Middle frontal gyrus (tissue), 1 donor: Measurements from ENCODE around the gene VWA3B.

Experiments
- DNase-seq: peaks from one replicate; pipeline ENCODE4 v3.0.0-alpha.2; 2015; ENCODE audit warnings: low spot score; ENCODE audit errors: extremely low spot score

VWA3B gene

DNA sequence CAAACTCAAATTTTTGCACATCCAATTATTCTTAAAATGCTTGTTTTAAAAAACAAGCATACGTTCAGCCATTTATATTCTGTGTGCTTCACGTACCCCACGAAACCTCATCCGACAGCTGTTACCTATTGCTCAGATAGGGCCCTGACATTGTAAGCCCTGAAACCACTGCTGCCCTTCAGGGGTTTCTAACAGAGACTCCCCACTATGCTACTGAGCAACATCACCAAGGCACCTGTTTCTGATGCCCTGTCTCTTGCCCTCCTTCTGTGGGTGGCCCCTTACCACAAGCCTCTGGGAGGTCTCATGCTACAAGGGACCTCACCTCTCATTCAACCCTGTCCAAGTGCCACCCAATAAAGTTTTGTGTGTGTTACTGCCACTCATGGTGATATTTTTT, 240.8 kb downstream of the VWA3B start:
- no peak for DNase-seq

DNA sequence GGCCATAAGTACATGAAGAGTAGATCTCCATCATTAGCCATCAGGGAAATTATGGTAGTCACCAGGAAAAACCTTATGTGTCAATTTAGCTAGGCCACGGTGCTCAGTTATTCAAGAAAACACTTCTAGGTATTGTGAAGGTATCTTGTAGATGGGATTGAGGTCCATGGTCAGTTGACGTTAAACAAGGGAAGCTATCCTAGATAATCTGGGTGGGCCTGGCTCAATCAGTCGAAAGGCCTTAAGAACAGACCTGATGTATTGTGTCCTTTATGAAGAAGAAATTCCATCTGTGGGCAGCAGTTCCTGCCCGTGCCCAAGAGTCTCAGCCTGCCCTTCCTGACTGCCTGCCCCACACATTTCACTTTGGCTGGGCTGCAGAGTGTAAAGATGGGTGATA, 242.6 kb downstream of the VWA3B start:
- no peak for DNase-seq

DNA sequence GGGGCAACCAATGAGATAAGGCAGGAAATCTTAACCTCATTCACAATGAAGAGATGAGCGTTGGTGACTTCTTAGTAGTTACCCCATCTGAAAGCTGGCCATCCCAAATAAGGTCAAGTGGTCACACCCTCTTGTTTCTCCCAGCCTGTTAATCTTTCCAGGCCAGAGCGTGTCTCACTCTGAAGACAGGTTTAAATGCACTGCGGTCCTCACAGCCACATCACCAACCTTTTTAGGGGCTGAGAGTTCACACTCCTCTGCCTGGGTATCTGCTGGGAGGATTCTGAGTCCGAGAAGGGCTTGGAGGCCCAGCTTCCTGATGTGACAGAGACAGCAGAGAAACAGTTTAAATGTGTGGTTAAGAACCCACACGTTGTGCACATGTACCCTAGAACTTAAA, 246.0 kb downstream of the VWA3B start:
- no peak for DNase-seq

DNA sequence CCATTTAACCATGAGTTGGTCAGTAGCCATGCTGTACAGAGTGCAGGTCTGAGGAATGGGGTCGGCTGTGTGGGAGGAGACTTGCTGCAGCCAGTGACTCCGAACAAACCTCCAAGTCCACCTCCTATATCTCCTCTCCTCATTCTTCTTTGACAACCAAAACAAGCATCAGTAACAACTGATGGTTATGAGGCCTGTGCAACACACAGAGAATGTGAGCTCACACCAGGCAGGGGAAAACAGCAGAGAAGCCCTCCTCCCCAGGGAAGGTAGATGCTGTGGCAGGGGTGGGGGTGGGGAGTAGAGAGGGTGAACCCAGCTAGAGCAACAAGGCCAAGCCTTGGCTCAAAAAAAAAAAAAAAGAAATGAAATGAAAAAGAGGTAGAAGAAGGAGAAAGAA, 247.0 kb downstream of the VWA3B start:
- no peak for DNase-seq

DNA sequence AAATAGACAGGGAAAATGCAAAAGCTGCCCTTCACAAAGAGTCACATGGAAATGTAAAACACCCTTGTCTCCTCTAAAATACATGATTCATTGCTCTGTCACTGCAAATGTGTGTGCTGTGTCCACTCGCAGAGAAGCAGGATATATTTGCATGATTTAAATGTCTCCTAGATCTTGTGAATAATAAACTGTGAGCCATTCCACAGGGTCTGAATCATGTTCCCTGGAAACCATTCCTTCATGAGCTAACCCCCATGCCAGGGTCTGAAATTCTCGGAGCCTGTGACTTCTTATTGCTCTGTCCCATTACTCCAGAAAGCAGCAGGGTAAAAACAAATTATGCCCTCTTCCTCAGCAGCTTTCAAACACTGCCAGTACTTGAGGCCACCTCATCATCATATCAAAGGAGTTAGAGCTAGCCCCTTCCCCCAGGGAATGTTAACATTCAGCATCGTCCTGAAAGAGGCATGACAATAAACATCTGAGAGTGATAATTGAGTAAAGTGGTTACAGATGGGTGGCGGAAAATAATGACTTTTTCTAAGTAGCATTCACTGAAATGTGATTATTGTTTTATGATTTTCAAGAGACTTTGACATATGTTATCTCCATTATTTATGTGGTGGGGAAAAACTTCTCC, 247.6 kb downstream of the VWA3B start:
- DNase-seq = no peak

DNA sequence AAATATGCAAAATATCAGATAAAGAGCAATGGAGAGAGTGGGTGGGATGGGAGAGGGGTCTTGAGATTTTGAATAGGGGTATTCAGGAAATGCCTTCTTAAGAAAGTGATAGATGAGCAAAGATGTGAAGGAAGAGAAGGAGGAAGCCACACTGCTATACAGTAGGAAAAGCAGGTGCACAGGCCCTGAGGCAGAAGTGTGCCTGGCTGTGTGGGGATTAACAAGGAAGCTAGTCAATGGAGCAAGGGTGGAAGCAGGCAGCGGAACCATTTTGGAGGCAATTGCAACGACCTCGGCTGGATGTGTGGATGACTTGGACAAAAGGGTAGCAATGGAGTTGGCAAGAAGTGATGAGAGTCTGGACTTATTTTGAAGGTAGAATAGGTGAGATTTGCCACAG, 248.3 kb downstream of the VWA3B start:
- DNase-seq = no peak

DNA sequence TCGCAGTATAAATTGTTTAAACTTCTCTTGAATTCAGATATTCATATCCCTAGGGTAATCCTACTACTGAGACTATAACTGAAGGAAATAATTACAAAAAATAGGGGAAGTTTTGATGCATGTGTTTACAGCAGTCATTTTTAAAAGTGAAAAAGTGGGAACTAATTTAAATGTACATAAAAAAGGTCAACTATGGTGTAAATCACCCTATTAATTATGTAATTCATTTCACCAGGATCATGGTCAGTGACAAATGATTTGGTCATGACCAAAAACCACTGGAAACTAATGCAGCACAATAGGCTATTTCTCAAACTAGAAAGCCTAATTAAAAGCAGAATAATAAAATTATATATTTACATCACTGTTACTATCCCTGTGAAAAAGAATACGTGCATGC, 254.3 kb downstream of the VWA3B start:
- no peak for DNase-seq

DNA sequence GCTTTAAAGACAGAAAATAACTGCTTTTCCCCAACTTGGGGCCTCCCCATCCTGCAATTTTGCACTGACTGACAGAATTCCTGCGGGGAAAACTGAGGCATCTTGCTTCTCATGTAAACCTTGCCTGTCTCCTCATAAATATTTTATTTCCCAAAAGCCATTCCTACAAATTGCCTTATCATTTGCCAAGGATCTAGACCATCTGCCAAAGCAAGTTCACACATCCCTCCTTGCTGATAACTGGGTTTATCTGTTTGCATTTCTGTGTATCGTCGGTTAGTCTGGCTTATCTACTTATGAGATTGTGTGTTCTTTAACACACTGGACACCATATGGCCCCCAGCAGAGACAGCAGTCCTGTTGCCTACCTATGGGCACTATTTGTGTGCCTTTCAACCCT, 256.3 kb downstream of the VWA3B start:
- DNase-seq = no peak

DNA sequence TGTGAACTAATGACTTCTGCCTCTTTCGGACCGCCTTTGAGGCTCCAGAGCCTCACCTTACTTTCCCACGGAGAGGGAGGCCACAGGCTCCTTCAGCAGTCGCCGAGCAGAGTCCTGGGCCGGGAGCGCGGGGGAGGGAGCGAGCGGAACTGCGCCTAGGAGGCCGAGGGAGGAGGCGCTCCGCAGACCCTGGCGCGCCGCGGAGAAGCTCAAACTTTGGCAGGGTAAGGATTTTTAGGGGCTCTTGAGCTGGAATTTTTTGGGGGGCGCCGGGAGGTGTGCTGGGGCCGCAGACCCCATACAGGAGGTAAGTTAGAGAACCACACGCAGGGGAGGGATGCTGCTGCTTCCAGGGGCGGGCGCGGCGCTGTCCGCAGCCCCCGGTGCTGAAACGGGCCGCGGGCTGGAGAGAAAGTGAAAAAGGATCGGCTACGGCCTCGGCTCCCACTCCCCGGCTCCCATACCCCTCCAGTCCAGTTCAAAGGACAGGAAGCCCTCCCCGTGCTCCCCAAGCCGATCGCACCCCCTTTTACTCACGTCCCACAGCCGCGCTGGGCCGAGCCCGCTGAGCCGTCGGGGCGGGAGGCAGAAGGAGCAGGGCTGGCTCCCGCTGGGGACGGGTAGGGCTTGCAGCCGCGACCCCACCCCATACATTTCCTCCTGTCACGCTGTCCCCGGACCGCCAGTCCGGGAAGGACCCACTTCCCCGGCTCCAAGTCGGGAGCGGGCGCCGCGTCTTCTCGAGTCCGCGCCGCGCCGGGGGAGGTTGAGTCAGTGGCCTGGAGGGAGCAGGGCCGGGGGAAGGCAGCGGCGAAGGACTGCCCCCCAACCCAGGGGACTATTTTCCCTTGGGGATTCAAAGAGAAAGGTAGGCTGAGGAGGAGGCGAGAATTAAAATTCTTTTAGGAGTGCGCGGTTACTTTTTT, 259.6 kb downstream of the VWA3B start, which contains the start of gene CNGA3:
TSS of gene CNGA3 (plus strand) at position 146 of the 926 bp plus-strand sequence. CDS start 23,520 bp downstream, outside the sequence.
- DNase-seq = no peak

DNA sequence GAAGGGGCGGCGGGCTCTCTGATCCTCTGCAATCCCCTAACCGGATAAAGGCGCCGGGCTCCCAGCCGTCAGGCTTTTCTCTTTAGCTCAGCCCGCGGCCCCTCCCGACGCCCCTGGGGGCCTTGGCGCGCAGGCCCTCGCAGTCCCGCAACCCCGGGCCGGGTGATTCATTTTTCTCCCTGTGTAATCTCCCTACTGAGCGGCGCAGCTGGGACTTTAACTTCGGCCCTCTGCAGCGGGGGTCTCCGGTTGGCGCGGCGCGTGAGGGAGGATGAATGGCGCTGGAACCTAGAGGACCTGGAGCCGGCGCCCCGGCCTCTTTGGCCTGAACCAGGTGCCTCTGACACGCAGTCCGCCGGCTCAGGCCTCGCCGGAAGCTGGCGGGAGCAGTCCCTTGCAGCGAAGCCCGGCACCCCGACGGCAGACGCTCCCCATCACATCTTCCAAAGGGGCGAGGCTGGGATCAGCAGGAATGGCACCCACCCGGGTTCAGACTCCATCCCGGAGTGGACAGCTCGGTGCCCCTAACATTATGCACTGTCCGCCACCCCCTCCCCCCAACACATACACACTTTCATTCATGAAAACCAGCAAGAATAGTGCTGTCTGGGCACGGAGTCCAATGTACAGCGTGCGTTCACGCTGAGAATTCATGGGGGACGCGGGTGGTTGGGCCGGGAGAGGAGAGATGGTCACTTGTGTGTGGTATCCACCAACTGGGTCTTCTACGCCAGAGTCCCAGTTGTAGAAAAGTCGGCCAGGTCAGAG, 260.5 kb downstream of the VWA3B start:
- no peak for DNase-seq

DNA sequence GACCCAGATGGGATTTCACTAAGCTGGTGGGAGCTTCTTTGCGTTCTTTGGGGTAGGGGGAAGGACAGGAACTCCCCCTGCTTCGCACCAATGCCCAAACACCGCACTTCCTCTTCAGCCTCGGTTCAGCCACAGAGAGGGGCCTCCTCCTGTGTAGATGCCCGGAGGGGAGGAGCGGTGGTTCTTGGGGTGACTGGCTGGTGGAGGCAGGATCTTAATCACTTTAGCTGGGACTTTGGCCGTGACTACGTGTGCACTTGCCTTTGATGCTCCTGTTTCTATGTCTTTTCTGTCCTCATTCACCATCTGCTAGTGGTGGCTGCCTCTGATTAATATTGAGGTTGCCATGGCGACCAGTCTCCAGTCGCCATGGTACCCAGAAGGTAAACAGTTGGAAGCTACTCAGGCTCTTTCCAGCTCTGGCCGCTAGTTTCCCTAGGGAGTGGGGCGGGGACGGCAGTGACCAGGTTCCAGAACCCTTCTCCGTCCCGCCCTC, 261.1 kb downstream of the VWA3B start:
- DNase-seq = peak; percentile 22

DNA sequence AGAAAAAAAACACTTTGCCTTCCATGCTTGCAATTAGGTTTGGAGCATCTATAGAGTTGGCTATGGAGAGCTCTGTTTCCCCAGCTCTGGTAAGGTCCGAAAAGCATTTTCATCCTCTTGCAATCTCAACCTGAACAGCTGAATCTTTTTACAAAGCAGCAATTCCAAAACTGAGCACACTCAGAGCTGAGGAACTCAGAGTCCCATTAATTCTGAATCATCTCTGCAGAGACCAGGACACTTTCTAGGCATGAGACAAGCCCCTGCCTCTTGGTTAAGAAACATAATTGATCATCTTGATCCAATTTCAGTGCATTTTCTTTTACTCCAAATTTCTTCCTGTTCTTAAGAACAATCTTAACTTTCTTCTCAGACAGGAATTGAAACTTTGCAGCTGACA, 263.4 kb downstream of the VWA3B start:
- no peak for DNase-seq

DNA sequence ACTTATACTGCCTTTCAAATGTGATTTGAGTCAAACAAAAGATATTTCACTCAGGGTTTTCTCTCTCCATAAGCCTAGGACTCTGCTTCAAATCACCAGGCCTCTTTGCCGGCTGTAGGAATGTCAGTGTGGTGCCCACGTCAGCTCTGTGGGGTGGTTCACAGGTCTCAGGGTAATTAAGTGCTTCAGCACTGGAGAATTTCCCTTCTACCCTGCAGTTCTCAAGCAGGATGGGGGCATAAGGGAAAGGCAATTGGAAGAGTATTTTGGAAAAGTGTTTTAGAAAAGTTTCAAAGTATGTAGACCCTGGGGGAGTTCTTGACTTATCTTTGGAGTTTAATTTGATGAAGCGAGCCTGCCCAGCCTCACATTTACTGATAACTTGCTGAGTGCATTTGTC, 268.9 kb downstream of the VWA3B start:
- no peak for DNase-seq

DNA sequence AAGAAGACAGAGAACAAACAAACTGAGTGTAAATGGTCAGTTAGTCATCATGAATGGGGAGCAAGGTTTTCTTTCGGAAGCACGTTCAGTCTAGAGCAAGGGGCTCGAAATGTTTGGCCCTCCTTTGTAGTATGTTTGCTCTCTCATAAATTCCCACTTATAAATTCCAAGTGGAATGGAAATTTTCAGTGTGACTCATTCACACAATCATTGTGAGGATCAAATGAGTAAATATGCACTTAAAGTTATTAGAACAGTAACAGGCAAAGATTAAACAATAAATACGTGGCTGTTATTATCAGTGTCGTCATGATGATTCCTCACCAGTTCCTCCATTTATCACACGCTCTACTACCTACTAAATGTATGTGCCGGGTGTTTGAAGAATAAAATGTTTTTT, 269.8 kb downstream of the VWA3B start:
- DNase-seq = no peak

DNA sequence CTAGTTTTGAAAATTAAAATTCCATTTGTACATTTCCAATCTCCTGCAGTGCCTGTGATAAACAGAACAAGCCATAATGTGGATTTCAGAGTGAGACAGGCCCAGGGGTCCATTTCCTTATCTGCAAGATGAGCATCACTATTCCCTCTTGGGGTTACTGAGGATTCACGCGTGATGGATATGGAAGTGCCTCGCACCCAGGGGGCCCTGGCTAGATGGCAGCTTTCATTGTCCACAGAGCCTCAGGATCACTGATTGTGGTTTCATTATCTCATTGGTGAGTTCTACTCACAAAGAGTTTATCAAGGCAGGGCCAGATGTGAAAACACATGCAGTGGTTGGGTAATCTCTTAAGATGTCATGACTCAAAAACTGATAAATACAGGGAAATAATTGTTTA, 270.9 kb downstream of the VWA3B start:
- no peak for DNase-seq

DNA sequence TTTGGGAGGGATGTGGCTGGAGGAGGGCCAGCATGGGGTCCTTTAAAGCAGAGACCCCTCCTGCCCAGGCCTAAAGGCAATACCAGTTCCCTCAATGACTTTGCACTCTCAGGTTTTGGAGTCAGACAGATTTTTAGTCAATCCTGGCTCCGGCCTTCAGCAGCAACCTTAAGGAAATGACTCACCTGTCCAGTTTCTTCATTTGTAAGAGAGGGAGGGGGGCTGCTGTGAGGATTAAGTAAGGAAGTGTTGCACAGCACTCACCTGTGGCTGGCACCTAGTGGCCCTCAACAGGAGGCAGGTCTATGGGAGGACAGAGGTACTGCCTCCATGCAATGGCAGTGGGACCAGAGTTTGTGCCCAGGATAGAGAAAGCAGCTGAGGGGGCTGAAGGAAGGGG, 273.0 kb downstream of the VWA3B start:
- no peak for DNase-seq
